H9 (cell line): ENCODE data around the gene FGR. TPM values are rescaled to one million over a fixed set of nuclear protein-coding genes. Genes with fewer than 3 reads are reported as not detected.

ENCODE experiments used
- DNase-seq: peaks from one replicate; pipeline ENCODE4 v3.0.0-alpha.2; 2017
- H2AFZ ChIP-seq: one replicate; pipeline ENCODE4 v1.6.1; 2013; ENCODE audit warnings: mild to moderate bottlenecking, low read length, control low read depth, moderate library complexity
- H2AK5ac ChIP-seq: 2 replicates; pipeline ENCODE4 v1.6.1; 2013; ENCODE audit warnings: low read length, control low read depth, mixed read lengths; ENCODE audit not compliant: insufficient read length
- H2BK120ac ChIP-seq: one replicate; pipeline ENCODE4 v1.6.1; 2013; ENCODE audit warnings: low read depth, mild to moderate bottlenecking, low read length, control low read depth, inconsistent platforms; ENCODE audit not compliant: poor library complexity, severe bottlenecking
- H2BK12ac ChIP-seq: 2 replicates; pipeline ENCODE4 v1.6.1; 2013; ENCODE audit warnings: low read length, control low read depth, mixed read lengths, low read depth; ENCODE audit not compliant: insufficient read length
- H2BK15ac ChIP-seq: 2 replicates; pipeline ENCODE4 v1.6.1; 2013; ENCODE audit warnings: low read depth, low read length, control low read depth
- H2BK20ac ChIP-seq: one replicate; pipeline ENCODE4 v1.6.1; 2013; ENCODE audit warnings: low read depth, mild to moderate bottlenecking, low read length, control low read depth, inconsistent platforms; ENCODE audit not compliant: poor library complexity, severe bottlenecking
- H2BK5ac ChIP-seq: 2 replicates; pipeline ENCODE4 v1.6.1; 2013; ENCODE audit warnings: low read length, control low read depth, mixed read lengths; ENCODE audit not compliant: insufficient read length
- H3K14ac ChIP-seq: 2 replicates; pipeline ENCODE4 v1.6.1; 2013; ENCODE audit warnings: low read length, control low read depth; ENCODE audit not compliant: insufficient read depth
- H3K18ac ChIP-seq: 2 replicates; pipeline ENCODE4 v1.6.1; 2013; ENCODE audit warnings: low read depth, mild to moderate bottlenecking, mixed read lengths, low read length, control low read depth; ENCODE audit not compliant: insufficient read length
- H3K23ac ChIP-seq: 2 replicates; pipeline ENCODE4 v1.6.1; 2013; ENCODE audit warnings: low read length, control low read depth, mixed read lengths, low read depth; ENCODE audit not compliant: insufficient read length
- H3K23me2 ChIP-seq: 2 replicates; pipeline ENCODE4 v1.6.1; 2013; ENCODE audit warnings: low read depth, mild to moderate bottlenecking, mixed read lengths, low read length, control low read depth; ENCODE audit not compliant: insufficient read length, poor library complexity, severe bottlenecking
- H3K27ac ChIP-seq: 2 replicates; pipeline ENCODE4 v1.5.1; 2013; ENCODE audit warnings: low read length, control low read depth, mixed read lengths, low read depth; ENCODE audit not compliant: insufficient read length
- H3K27me3 ChIP-seq: 2 replicates; pipeline ENCODE4 v1.6.1; 2013; ENCODE audit warnings: low read length, control low read depth, inconsistent platforms; ENCODE audit not compliant: insufficient read depth
- H3K4ac ChIP-seq: 2 replicates; pipeline ENCODE4 v1.6.1; 2013; ENCODE audit warnings: low read depth, mild to moderate bottlenecking, control low read depth, inconsistent platforms, low read length, moderate library complexity
- H3K4me1 ChIP-seq: 2 replicates; pipeline ENCODE4 v1.6.1; 2013; ENCODE audit warnings: low read length, control low read depth, inconsistent platforms; ENCODE audit not compliant: insufficient read depth
- H3K4me2 ChIP-seq: 2 replicates; pipeline ENCODE4 v1.6.1; 2013; ENCODE audit warnings: low read length, control low read depth, mixed read lengths; ENCODE audit not compliant: insufficient read length, insufficient read depth
- H3K56ac ChIP-seq: 2 replicates; pipeline ENCODE4 v1.6.1; 2013; ENCODE audit warnings: low read depth, mild to moderate bottlenecking, mixed read lengths, low read length, control low read depth; ENCODE audit not compliant: insufficient read length
- H3K79me1 ChIP-seq: 2 replicates; pipeline ENCODE4 v1.6.1; 2013; ENCODE audit warnings: low read depth, mild to moderate bottlenecking, moderate library complexity, low read length, control low read depth, inconsistent platforms; ENCODE audit not compliant: insufficient read depth, poor library complexity, severe bottlenecking
- H3K79me2 ChIP-seq: 2 replicates; pipeline ENCODE4 v1.6.1; 2013; ENCODE audit warnings: low read length, control low read depth, inconsistent platforms; ENCODE audit not compliant: insufficient read depth
- H3K9ac ChIP-seq: 2 replicates; pipeline ENCODE4 v1.6.1; 2013; ENCODE audit warnings: low read length, control low read depth, mixed read lengths; ENCODE audit not compliant: insufficient read length; ENCODE audit errors: extremely low read depth
- H3K9me3 ChIP-seq: one replicate; pipeline ENCODE4 v1.6.1; 2013; ENCODE audit warnings: low read depth, low read length, inconsistent platforms; ENCODE audit not compliant: control insufficient read depth
- H3T11ph ChIP-seq: one replicate; pipeline ENCODE4 v1.6.1; 2013; ENCODE audit warnings: mild to moderate bottlenecking, low read length, control low read depth, inconsistent platforms
- H4K20me1 ChIP-seq: one replicate; pipeline ENCODE4 v1.6.1; 2013; ENCODE audit not compliant: control insufficient read depth, insufficient read length, insufficient read depth
- H4K5ac ChIP-seq: 2 replicates; pipeline ENCODE4 v1.6.1; 2013; ENCODE audit warnings: low read depth, mild to moderate bottlenecking, mixed read lengths, low read length, control low read depth; ENCODE audit not compliant: insufficient read length
- H4K8ac ChIP-seq: replicated peaks from 2 replicates; pipeline ENCODE4 v1.6.1; 2013; ENCODE audit warnings: low read length, control low read depth, mixed read lengths, low read depth; ENCODE audit not compliant: insufficient read length
- H4K91ac ChIP-seq: 2 replicates; pipeline ENCODE4 v1.6.1; 2013; ENCODE audit warnings: low read depth, mild to moderate bottlenecking, moderate library complexity, mixed read lengths, low read length, control low read depth; ENCODE audit not compliant: insufficient read length
- H3K27ac Mint-ChIP-seq, 3 experiments: 2 replicates in 2 of 3; 3 replicates in 1 of 3; pipeline ENCODE4 v1.8.0; 2020 to 2021; ENCODE audit warnings: mixed read lengths in 3 of 3, mild to moderate bottlenecking in 1 of 3, moderate library complexity in 1 of 3
- H3K27me3 Mint-ChIP-seq: 2 replicates; pipeline ENCODE4 v1.8.0; 2021; ENCODE audit warnings: low read depth, mild to moderate bottlenecking, moderate library complexity, mixed read lengths
- H3K36me3 Mint-ChIP-seq, 3 experiments: 2 replicates in 2 of 3; 3 replicates in 1 of 3; pipeline ENCODE4 v1.8.0; 2020 to 2021; ENCODE audit warnings: low read depth in 3 of 3, mixed read lengths in 3 of 3; ENCODE audit not compliant: insufficient read depth in 1 of 3
- H3K4me1 Mint-ChIP-seq, 2 experiments: 2 replicates each; pipeline ENCODE4 v1.8.0; 2020; ENCODE audit warnings: mixed read lengths in 2 of 2
- H3K4me3 Mint-ChIP-seq, 2 experiments: 2 replicates in 1 of 2; 3 replicates in 1 of 2; pipeline ENCODE4 v1.8.0; 2020 to 2021; ENCODE audit warnings: mild to moderate bottlenecking in 2 of 2, mixed read lengths in 2 of 2, moderate library complexity in 1 of 2
- H3K9me3 Mint-ChIP-seq, 2 experiments: 2 replicates in 1 of 2; 3 replicates in 1 of 2; pipeline ENCODE4 v1.8.0; 2020; ENCODE audit warnings: mild to moderate bottlenecking in 2 of 2, mixed read lengths in 2 of 2, moderate library complexity in 1 of 2
- whole genome bisulfite sequencing: extraction: QIAGEN DNeasy Blood & Tissue Kit; methylation state at CpG from one replicate; pipeline ENCODE4 v1.1.7; 2013; ENCODE audit warnings: missing lambda C conversion rate, low lambda C conversion rate, mixed read lengths; ENCODE audit not compliant: insufficient read length; ENCODE audit errors: extremely low coverage; 5-methylcytosine and 5-hydroxymethylcytosine counted together
- total RNA-seq: library from RNA; stranded (reverse); gene quantifications from 2 replicates; pipeline ENCODE4 v1.2.1, GENCODE V29; 2021
- TF ChIP-seq, protein P1 (sequence below): fragments of 200-600 bp; sonication (generic); conservative IDR thresholded peaks from 3 replicates; pipeline ENCODE4 v1.8.0; 2021; ENCODE audit warnings: antibody characterized with exemption, mild to moderate bottlenecking

Gene FGR
- total RNA-seq, 1 experiment from 2014 or later, result not detected

DNA sequence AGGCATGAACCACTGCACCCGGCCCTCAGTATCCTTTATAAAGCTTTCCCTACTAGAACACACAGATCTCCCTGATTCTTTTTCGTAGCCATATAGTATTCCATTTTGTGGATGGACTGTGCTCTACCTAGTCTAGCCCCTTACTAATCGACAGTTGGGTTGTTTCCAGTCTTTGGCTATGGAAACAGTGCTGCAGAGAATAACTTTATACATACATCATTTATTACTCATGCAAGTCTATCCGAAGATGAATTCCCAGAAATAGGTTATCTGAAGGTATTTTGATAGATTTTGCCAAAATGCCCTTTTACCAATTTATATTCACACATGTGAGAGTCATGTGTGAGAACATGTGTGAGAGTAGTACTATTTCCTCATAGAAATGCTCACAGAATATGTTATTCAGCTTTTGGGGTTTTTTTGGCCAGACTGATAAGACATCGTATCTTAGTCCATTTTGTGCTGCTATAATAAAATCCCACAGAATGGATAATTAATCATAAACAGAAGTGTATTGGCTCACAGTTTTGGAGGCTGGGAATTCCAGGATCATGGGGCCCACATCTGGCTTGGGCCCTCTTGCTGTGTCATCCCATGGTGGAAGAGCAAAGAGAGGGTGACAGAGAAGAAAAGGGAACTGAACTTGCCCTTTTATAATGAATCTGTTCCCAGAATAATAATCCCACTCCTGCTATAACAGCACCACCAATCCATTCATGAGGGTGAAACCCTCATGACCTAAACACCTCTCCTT is 17.3 kb upstream of the FGR start:
- Histone ChIP-seq H3T11ph (no peak overlapping the region), H3K14ac (no peak overlapping the region), H2BK15ac (no peak overlapping the region), H2BK12ac (no peak overlapping the region), H3K23ac (no peak overlapping the region), H3K79me1 (no peaks in the 10 kb centered on the region), H3K27me3 (no peaks in the 10 kb centered on the region), H3K56ac (no peak overlapping the region), H3K79me2 (no peaks in the 10 kb centered on the region), H3K4ac (no peak overlapping the region), H4K8ac (no peak overlapping the region), H2BK20ac (no peak overlapping the region), H4K5ac (no peak overlapping the region), H3K23me2 (no peaks in the 10 kb centered on the region), H3K27ac (no peak overlapping the region), H3K18ac (no peak overlapping the region), H2AK5ac (no peak overlapping the region), H3K9ac (no peak overlapping the region), H4K20me1 (no peaks in the 10 kb centered on the region), H3K4me2 (no peak overlapping the region), H2AFZ (no peak overlapping the region), H3K9me3 (no peaks in the 10 kb centered on the region), H2BK5ac (no peak overlapping the region), H2BK120ac (no peak overlapping the region), H4K91ac (no peak overlapping the region), H3K4me1 (peaks cover 9% of the 10 kb centered on the region; the same call in 1 of the 2 replicates)
- no CpG with 5 or more reads among the region's 5 CpGs for WGBS
- Mint-ChIP-seq H3K9me3 (no peaks in the 10 kb centered on the region; a peak in 2 of 5 replicates), H3K27ac (peak overlapping the region in 2 of 3 experiments; percentile 70 to 85; a peak in 2 of 7 replicates), H3K4me1 (peaks cover 30 to 38% of the 10 kb centered on the region in 2 experiments), H3K27me3 (peaks cover 2% of the 10 kb centered on the region; the same call in 1 of the 2 replicates), H3K4me3 (no peak overlapping the region), H3K36me3 (no peaks in the 10 kb centered on the region)
- TF ChIP-seq, protein P1, sequence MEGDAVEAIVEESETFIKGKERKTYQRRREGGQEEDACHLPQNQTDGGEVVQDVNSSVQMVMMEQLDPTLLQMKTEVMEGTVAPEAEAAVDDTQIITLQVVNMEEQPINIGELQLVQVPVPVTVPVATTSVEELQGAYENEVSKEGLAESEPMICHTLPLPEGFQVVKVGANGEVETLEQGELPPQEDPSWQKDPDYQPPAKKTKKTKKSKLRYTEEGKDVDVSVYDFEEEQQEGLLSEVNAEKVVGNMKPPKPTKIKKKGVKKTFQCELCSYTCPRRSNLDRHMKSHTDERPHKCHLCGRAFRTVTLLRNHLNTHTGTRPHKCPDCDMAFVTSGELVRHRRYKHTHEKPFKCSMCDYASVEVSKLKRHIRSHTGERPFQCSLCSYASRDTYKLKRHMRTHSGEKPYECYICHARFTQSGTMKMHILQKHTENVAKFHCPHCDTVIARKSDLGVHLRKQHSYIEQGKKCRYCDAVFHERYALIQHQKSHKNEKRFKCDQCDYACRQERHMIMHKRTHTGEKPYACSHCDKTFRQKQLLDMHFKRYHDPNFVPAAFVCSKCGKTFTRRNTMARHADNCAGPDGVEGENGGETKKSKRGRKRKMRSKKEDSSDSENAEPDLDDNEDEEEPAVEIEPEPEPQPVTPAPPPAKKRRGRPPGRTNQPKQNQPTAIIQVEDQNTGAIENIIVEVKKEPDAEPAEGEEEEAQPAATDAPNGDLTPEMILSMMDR, result no peak
- DNase-seq, result no peak
